K562 (cell line): Measurements from ENCODE around the gene GPATCH11. TPM values are rescaled to one million over a fixed set of nuclear protein-coding genes. Genes with fewer than 3 reads are reported as not detected.

ENCODE experiments used
- ATAC-seq: fragments of 200-7000 bp; cut with Tn5 transposase; 3 replicates; pipeline ENCODE4 v1.9.1; 2020; ENCODE audit warnings: moderate library complexity
- Bru-seq: library from RNA; stranded (reverse); fragments of 400-500 nt; gene quantifications from one replicate; lab custom pipeline; 2021; lab: Mats Ljungman, UMichigan
- BruChase-seq, 2 experiments: library from RNA; stranded (reverse); fragments of 400-500 nt; gene quantifications; one replicate each; lab custom pipeline; 2021; lab: Mats Ljungman, UMichigan
- BruUV-seq: library from RNA; stranded (reverse); fragments of 400-500 nt; replicated peaks from 2 replicates; lab custom pipeline; 2021; lab: Mats Ljungman, UMichigan
- CTCF ChIA-PET: fragments of 300-600 bp; formaldehyde crosslinking; extraction: SDS; loops from one replicate; lab custom pipeline; 2021; ENCODE audit warnings: low intra/inter-chr PET ratio; lab: Yijun Ruan, JAX
- POLR2A ChIA-PET: fragments of 300-600, 350-650 bp; sonication (Branson Sonifier 250); formaldehyde crosslinking; extraction: SDS; loops from one replicate; lab custom pipeline; 2021; ENCODE audit warnings: antibody characterized with exemption, inconsistent platforms; lab: Yijun Ruan, JAX
- DNase-seq, 4 experiments: peaks; one replicate each; pipeline versions ENCODE4 v3.0.0 to v3.0.0-alpha.2; 2011 to 2018; ENCODE audit warnings: low spot score in 3 of 4, mixed read lengths in 3 of 4; ENCODE audit errors: extremely low read depth in 1 of 4
- FAIRE-seq: peaks from 2 replicates; lab custom pipeline; 2011; peaks lifted over from hg19 to GRCh38; lab: Jason Lieb, UNC
- H2AFZ ChIP-seq: 2 replicates; pipeline ENCODE4 v1.6.0; 2011; ENCODE audit warnings: low read depth, low read length, control low read depth, inconsistent platforms
- H3K27ac ChIP-seq: fragments of 200-600 bp; 3 replicates; pipeline ENCODE4 v1.8.0; 2011; ENCODE audit warnings: low read depth, mild to moderate bottlenecking, control low read depth, inconsistent platforms, low read length, moderate library complexity, mixed read lengths; ENCODE audit errors: extremely low read depth
- H3K27me3 ChIP-seq, 2 experiments: fragments of 300-600 bp in 1 of 2; 2 replicates in 1 of 2; 3 replicates in 1 of 2; pipeline versions ENCODE4 v1.6.0 to v1.8.0; 2011; ENCODE audit warnings: inconsistent platforms in 2 of 2, low read length in 2 of 2, mild to moderate bottlenecking in 1 of 2, mixed read lengths in 1 of 2, moderate library complexity in 1 of 2; ENCODE audit not compliant: control insufficient read depth in 2 of 2, insufficient read depth in 2 of 2
- H3K36me3 ChIP-seq: fragments of 300-600 bp; 3 replicates; pipeline ENCODE4 v1.8.0; 2011; ENCODE audit warnings: mild to moderate bottlenecking, low read length, inconsistent platforms; ENCODE audit not compliant: control insufficient read depth, insufficient read depth
- H3K4me1 ChIP-seq, 2 experiments: fragments of 200-600 bp in 1 of 2; replicated peaks in 1 of 2; 2 replicates in 1 of 2; 3 replicates in 1 of 2; pipeline versions ENCODE4 v1.5.1 to v1.8.0; 2011; ENCODE audit warnings: inconsistent platforms in 2 of 2, low read length in 2 of 2, mild to moderate bottlenecking in 1 of 2, mixed read lengths in 1 of 2, moderate library complexity in 1 of 2; ENCODE audit not compliant: control insufficient read depth in 2 of 2, insufficient read depth in 2 of 2
- H3K4me2 ChIP-seq: 2 replicates; pipeline ENCODE4 v1.6.1; 2011; ENCODE audit warnings: low read length, control low read depth, inconsistent platforms, mixed read lengths; ENCODE audit not compliant: insufficient read depth
- H3K4me3 ChIP-seq: fragments of 200-600 bp; sonication (generic), shearing (Covaris generic); 2 replicates; pipeline ENCODE4 v1.5.1; 2016; ENCODE audit warnings: control low read depth, inconsistent platforms
- H3K79me2 ChIP-seq: fragments of 200-600 bp; 3 replicates; pipeline ENCODE4 v1.8.0; 2011; ENCODE audit warnings: low read length, inconsistent platforms; ENCODE audit not compliant: control insufficient read depth, insufficient read depth
- H3K9ac ChIP-seq, 2 experiments: 2 replicates each; pipeline versions ENCODE4 v1.6.0 to v1.6.1; 2011; ENCODE audit warnings: low read depth in 2 of 2, low read length in 2 of 2, control low read depth in 1 of 2, inconsistent platforms in 1 of 2, mild to moderate bottlenecking in 1 of 2, mixed read lengths in 1 of 2; ENCODE audit not compliant: insufficient read depth in 1 of 2
- H3K9me1 ChIP-seq: one replicate; pipeline ENCODE4 v1.6.0; 2011; ENCODE audit warnings: inconsistent platforms, mild to moderate bottlenecking, low read length, moderate library complexity; ENCODE audit not compliant: control insufficient read depth, insufficient read depth
- H3K9me3 ChIP-seq: replicated peaks from 2 replicates; pipeline ENCODE4 v1.5.1; 2011; ENCODE audit warnings: low read depth, low read length, inconsistent platforms; ENCODE audit not compliant: control insufficient read depth, insufficient read depth
- H4K20me1 ChIP-seq: replicated peaks from 2 replicates; pipeline ENCODE4 v1.6.1; 2011; ENCODE audit warnings: low read length, inconsistent platforms, mixed read lengths; ENCODE audit not compliant: control insufficient read depth, insufficient read depth
- ESRRB ChIP-seq: fragments of 250-450 bp; sonication (Bioruptor Pico); IDR thresholded peaks from 2 replicates; pipeline ENCODE4 v1.5.0; 2020; ENCODE audit warnings: mild to moderate bottlenecking, moderate library complexity, borderline replicate concordance
- HLTF ChIP-seq: fragments of 450-650 bp; IDR thresholded peaks from 2 replicates; pipeline ENCODE4 v1.6.1; 2016
- HMGXB4 ChIP-seq: sonication (generic); formaldehyde crosslinking; IDR thresholded peaks from 2 replicates; pipeline ENCODE4 v1.8.1; 2023; ENCODE audit warnings: mild to moderate bottlenecking, missing genetic modification reagents
- MAFF ChIP-seq: IDR thresholded peaks from 2 replicates; pipeline ENCODE4 v1.6.1; 2012; ENCODE audit warnings: low read length, improper control_type of control experiment
- NONO ChIP-seq, 2 experiments: fragments of 200-400 bp in 1 of 2; fragments of 450-650 bp in 1 of 2; formaldehyde crosslinking in 1 of 2; IDR thresholded peaks; 2 replicates each; pipeline ENCODE4 v1.6.1; 2017; ENCODE audit warnings: low read depth in 2 of 2, mild to moderate bottlenecking in 2 of 2, moderate library complexity in 2 of 2, low read length in 1 of 2
- RBM39 ChIP-seq: fragments of 200-400 bp; formaldehyde crosslinking; optimal IDR thresholded peaks from 2 replicates; pipeline ENCODE3; 2018; ENCODE audit warnings: low read depth, low read length
- ZFP91 ChIP-seq: sonication (generic); formaldehyde crosslinking; IDR thresholded peaks from 2 replicates; pipeline ENCODE4 v1.8.0; 2022; ENCODE audit warnings: mild to moderate bottlenecking, missing genetic modification reagents
- ZKSCAN1 ChIP-seq: fragments of 150-350 bp; IDR thresholded peaks from 2 replicates; pipeline ENCODE4 v1.6.1; 2016; ENCODE audit warnings: low read depth, low read length
- ZNF277 ChIP-seq: fragments of 250-450 bp; sonication (Bioruptor Pico); IDR thresholded peaks from 2 replicates; pipeline ENCODE4 v1.8.0; 2022; ENCODE audit warnings: inconsistent platforms, mild to moderate bottlenecking, moderate library complexity, borderline replicate concordance
- ZNF778 ChIP-seq: fragments of 450-650 bp; formaldehyde crosslinking; IDR thresholded peaks from 2 replicates; pipeline ENCODE4 v1.4.0; 2020; ENCODE audit warnings: mild to moderate bottlenecking, moderate library complexity
- ZNF830 ChIP-seq: fragments of 250-450 bp; sonication (Bioruptor Pico); IDR thresholded peaks from 2 replicates; pipeline ENCODE4 v1.5.0; 2021; ENCODE audit warnings: mild to moderate bottlenecking
- WGBS: fragments of 100-300 bp; shearing (Covaris generic); methylation state at CpG from one replicate; pipeline ENCODE4 v1.1.6; 2016; ENCODE audit warnings: low coverage, mixed read lengths; ENCODE audit not compliant: insufficient coverage; ENCODE audit errors: missing lambda C conversion rate; 5-methylcytosine and 5-hydroxymethylcytosine counted together
- in situ Hi-C: fragments of 300-500 bp; cut with MboI; formaldehyde crosslinking; loops from 4 replicates; pipeline ENCODE4 v1.15.0; 2018; ENCODE audit warnings: inconsistent platforms, mixed read lengths
- intact Hi-C: fragments of 100-400 bp; cut with micrococcal nuclease; formaldehyde crosslinking; loops from 2 replicates; pipeline ENCODE4 v1.14.2; 2022
- long read RNA-seq, 3 experiments: library from polyadenylated mRNA in 2 of 3; library from RNA in 1 of 3; unstranded in 2 of 3; stranded (forward) in 1 of 3; transcript quantifications; one replicate each; pipeline ENCODE4 v2.0.0, GENCODE V29; 2019 to 2022
- polyA minus RNA-seq, 3 experiments: library from RNA; depleted of rRNA, polyadenylated mRNA; stranded (reverse); fragments of >200 nt; gene quantifications; 2 replicates each; pipeline ENCODE4 v1.2.3, GENCODE V29; 2011
- polyA plus RNA-seq, 8 experiments: library from polyadenylated mRNA; depleted of rRNA in 4 of 8; stranded (reverse) in 5 of 8; unstranded in 3 of 8; fragments of >200 nt; fragmentation: Nextera tagmentation in 2 of 8; fragmentation: Illumina TruSeq in 1 of 8; extraction: Ambion mirVana in 2 of 8; extraction: Trizol in 1 of 8; gene quantifications; 2 replicates each; pipeline versions ENCODE4 v1.2.1 to v1.2.3, GENCODE V29; 2011 to 2014; ENCODE audit warnings: inconsistent platforms in 1 of 8, missing spikeins in 1 of 8
- total RNA-seq, 7 experiments: library from RNA; depleted of rRNA in 6 of 7; stranded (reverse); fragments of >200 nt in 6 of 7; fragmentation: Illumina TruSeq in 2 of 7; extraction: Trizol in 2 of 7; gene quantifications; 2 replicates each; pipeline versions ENCODE4 v1.2.1 to v1.2.3, GENCODE V29; 2011 to 2021; ENCODE audit warnings: low replicate concordance in 1 of 7

GPATCH11 gene
- 3.7 and 17.7 TPM in 2 replicates for total RNA-seq (2011; cell fraction: chromatin; rRNA removed; ENCODE audit: low replicate concordance)
- total RNA-seq (2011; cell fraction: nucleolus; rRNA removed), result 1.3 and 3.0 TPM in 2 replicates
- total RNA-seq (2011; cell fraction: nucleoplasm; rRNA removed), result 8.0 and 15.8 TPM in 2 replicates
- total RNA-seq (2014; rRNA removed), result 10.0 and 11.3 TPM in 2 replicates
- 23.9 and 27.1 TPM in 2 replicates for total RNA-seq (2014; rRNA removed; fragmentation: Illumina TruSeq; extraction: Trizol)
- total RNA-seq (2015; rRNA removed; fragmentation: Illumina TruSeq; extraction: Trizol), result 20.0 and 22.8 TPM in 2 replicates
- total RNA-seq (2021), result 9.9 and 10.5 TPM in 2 replicates
- 12.9 and 18.1 TPM in 2 replicates for polyA plus RNA-seq (2011; rRNA removed)
- polyA plus RNA-seq (2011; cell fraction: cytosol; rRNA removed), result 2.3 and 5.5 TPM in 2 replicates
- polyA plus RNA-seq (2011; cell fraction: nucleus; rRNA removed), result 2.5 and 3.1 TPM in 2 replicates
- polyA plus RNA-seq (2012), result 10.0 and 11.2 TPM in 2 replicates
- polyA plus RNA-seq (2014; fragmentation: Illumina TruSeq; extraction: Trizol), result 18.2 and 21.5 TPM in 2 replicates
- polyA plus RNA-seq (2014; fragmentation: Nextera tagmentation; extraction: Ambion mirVana), result 10 to 100 TPM in 1 of 2 experiments, 1 to 10 TPM in 1; 7.9 to 11.3 TPM
- polyA plus RNA-seq (2014; rRNA removed), result 15.2 and 15.6 TPM in 2 replicates
- 10.9 and 13.7 TPM in 2 replicates for polyA minus RNA-seq (2011; rRNA and poly(A)+ RNA removed)
- 4.3 and 4.8 TPM in 2 replicates for polyA minus RNA-seq (2011; cell fraction: cytosol; rRNA and poly(A)+ RNA removed)
- 2.3 and 3.6 TPM in 2 replicates for polyA minus RNA-seq (2011; cell fraction: nucleus; rRNA and poly(A)+ RNA removed)
- percentile 83 among the genes with signal in this experiment for Bru-seq, nascent RNA
- BruChase-seq, experiment 1, labeled RNA remaining after a 2-hour chase, result percentile 86 among the genes with signal in this experiment
- percentile 88 among the genes with signal in this experiment for BruChase-seq, experiment 2, labeled RNA remaining after a 6-hour chase
- long read RNA-seq, experiment 1, transcript GPATCH11-202 (9 exons, 3,906 nt), result major isoform, 70 of 128 reads
- long read RNA-seq, experiment 1, transcript GPATCH11-201 (7 exons, 3,570 nt), result minor isoform, 6 of 128 reads
- long read RNA-seq, experiment 1, partial matches to known transcripts, result 36 of 128 reads
- long read RNA-seq, experiment 1, other reads (novel, unspliced or antisense), result 16 of 128 reads
- long read RNA-seq, experiment 2, partial matches to known transcripts, result 2 of 20 reads
- long read RNA-seq, experiment 2, other reads (novel, unspliced or antisense), result 15 of 20 reads
- long read RNA-seq, experiment 3, partial matches to known transcripts, result 13 of 17 reads
- long read RNA-seq, experiment 3, other reads (novel, unspliced or antisense), result 2 of 17 reads

GRCh38 chr2:37083873-37084794, at the start of gene GPATCH11, which contains the start of gene HEATR5B:
TSS of gene GPATCH11 (plus strand) at chr2:37084518. CDS start at chr2:37088382, 3,864 bp downstream.
TSS of gene HEATR5B (minus strand) at chr2:37084372. CDS start at chr2:37083414, 958 bp downstream.
- POLR2A ChIA-PET, result interaction anchor here (0.6 to 1.6 kb wide), 2 partner anchors 22 to 52 kb away, joined by 3 to 4 read pairs; no protein-coding TSS in a partner anchor
- TSS peak; percentile 74 for BruUV-seq
- Histone ChIP-seq H4K20me1 (no peaks in the 10 kb centered on the region), H3K9me1 (no peaks in the 10 kb centered on the region), H3K9ac (peak within 1 kb of the TSS; percentile 86 to 100), H3K4me3 (peak within 1 kb of the TSS; percentile 76), H3K4me2 (peak within 1 kb of the TSS; percentile 100), H3K4me1 (peaks cover 5 to 11% of the 10 kb centered on the region in 2 experiments; a peak in 3 of 5 replicates), H3K79me2 (peaks cover 41% of the 10 kb centered on the region), H3K9me3 (no peaks in the 10 kb centered on the region), H3K27me3 (no peaks in the 10 kb centered on the region), H2AFZ (peak within 1 kb of the TSS; percentile 100), H3K27ac (peak within 1 kb of the TSS; percentile 82), H3K36me3 (peaks cover 50% of the 10 kb centered on the region)
- intact Hi-C loops, result no loop called here
- CTCF ChIA-PET, result no interaction called here
- in situ Hi-C loops, result no loop called here
- peak; percentile 94 for ATAC-seq
- peak; percentile 97 for FAIRE-seq
- DNase-seq, result peak; percentile 98
- under 1% methylated on average over 67 of the region's 74 CpGs for WGBS
- TF ChIP-seq ZNF778 (CRISPR knock-in tag), result no peak
- TF ChIP-seq ESRRB (CRISPR knock-in tag), result no peak
- no peak for TF ChIP-seq HLTF
- no peak for TF ChIP-seq ZNF830 (CRISPR knock-in tag)
- TF ChIP-seq ZKSCAN1, result no peak
- TF ChIP-seq ZNF277, result no peak
- no peak for TF ChIP-seq ZFP91
- no peak for TF ChIP-seq NONO (IDR thresholded peaks at IDR 0.05; ENCODE audit: low read depth in 2 of 2, low read length in 1 of 2)
- TF ChIP-seq MAFF, result no peak
- TF ChIP-seq HMGXB4, result no peak
- no peak for TF ChIP-seq RBM39
